Naive B cell (primary cell): ENCODE data around the gene COIL. TPM values are rescaled to one million over a fixed set of nuclear protein-coding genes. Genes with fewer than 3 reads are reported as not detected.

Source experiments
- ATAC-seq, 2 donors: fragments of 150-1000 bp; cut with Tn5 transposase; 2 replicates each; pipeline ENCODE4 v1.10.0; 2021; ENCODE audit warnings: low read depth in 2 of 2, mild to moderate bottlenecking in 2 of 2, moderate library complexity in 2 of 2
- DNase-seq: peaks from one replicate; pipeline ENCODE4 v3.0.0; 2022
- H3K27ac Mint-ChIP-seq, 6 donors: one replicate each; pipeline ENCODE4 v1.8.0; 2020 to 2022; ENCODE audit warnings: mild to moderate bottlenecking in 6 of 6, mixed read lengths in 6 of 6, moderate library complexity in 5 of 6, inconsistent platforms in 2 of 6
- H3K27me3 Mint-ChIP-seq, 3 donors: one replicate each; pipeline ENCODE4 v1.8.0; 2021 to 2022; ENCODE audit warnings: mixed read lengths in 3 of 3, mild to moderate bottlenecking in 1 of 3
- H3K36me3 Mint-ChIP-seq, 2 donors: one replicate each; pipeline ENCODE4 v1.8.0; 2020 to 2022; ENCODE audit warnings: mixed read lengths in 2 of 2, inconsistent platforms in 1 of 2, mild to moderate bottlenecking in 1 of 2
- H3K4me1 Mint-ChIP-seq, 3 donors: one replicate each; pipeline ENCODE4 v1.8.0; 2020 to 2022; ENCODE audit warnings: mixed read lengths in 3 of 3, inconsistent platforms in 1 of 3, mild to moderate bottlenecking in 1 of 3, moderate library complexity in 1 of 3
- H3K4me3 Mint-ChIP-seq, 8 donors: one replicate each; pipeline ENCODE4 v1.8.0; 2020 to 2022; ENCODE audit warnings: mild to moderate bottlenecking in 8 of 8, mixed read lengths in 8 of 8, moderate library complexity in 8 of 8, inconsistent platforms in 2 of 8
- H3K9me3 Mint-ChIP-seq, 7 donors: one replicate each; pipeline ENCODE4 v1.8.0; 2020 to 2022; ENCODE audit warnings: mixed read lengths in 7 of 7, mild to moderate bottlenecking in 5 of 7, inconsistent platforms in 2 of 7, moderate library complexity in 1 of 7
- polyA plus RNA-seq, 6 donors: library from polyadenylated mRNA; unstranded; fragments of 300-500 nt; fragmentation: Illumina TruSeq; gene quantifications; one replicate each; pipeline ENCODE4 v1.2.3, GENCODE V29; 2021; ENCODE audit warnings: low read depth in 6 of 6

COIL gene
- polyA plus RNA-seq, 6 donors from 2014 or later = 19.5 to 25.9 (median 22.5) TPM

DNA sequence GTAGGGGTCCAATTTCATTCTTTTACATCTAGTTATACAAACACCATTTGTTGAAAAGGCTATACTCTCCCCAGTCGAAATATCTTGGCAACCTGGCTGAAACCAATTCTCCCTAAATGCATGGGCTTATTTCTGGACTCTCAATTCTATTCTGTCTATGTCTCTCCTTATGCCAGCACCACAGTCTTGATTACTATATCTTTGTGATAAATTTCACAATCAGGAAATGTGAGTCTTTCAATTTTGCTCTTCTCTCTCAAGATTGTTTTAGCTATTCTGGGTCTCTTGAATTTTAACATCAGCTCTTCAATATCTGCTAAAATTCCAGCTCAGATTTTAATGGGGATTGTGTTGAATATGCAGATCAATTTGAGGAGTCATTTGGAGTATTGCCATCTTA lies 41.1 kb downstream of the COIL start:
- DNase-seq = no peak

DNA sequence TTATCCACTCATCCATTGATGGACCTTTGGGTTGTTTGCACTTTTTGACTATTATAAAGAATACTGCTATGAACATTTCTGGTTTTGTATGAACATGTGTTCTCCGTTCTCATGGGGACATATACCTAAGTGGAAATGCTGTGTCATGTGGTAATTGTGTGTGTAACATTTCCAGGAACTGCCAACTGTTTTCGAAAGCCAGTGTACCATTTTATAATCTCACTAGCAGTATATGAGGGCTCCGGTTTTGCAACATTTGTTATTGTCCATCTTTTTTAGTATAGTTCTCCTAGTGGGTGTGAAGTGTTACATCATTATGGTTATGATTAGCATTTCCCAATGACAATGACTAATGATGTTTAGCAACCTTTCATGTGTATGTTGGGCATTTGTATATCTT lies 41.9 kb downstream of the COIL start:
- Mint-ChIP-seq H3K27ac (no peak overlapping the region), H3K27me3 (no peaks in the 10 kb centered on the region), H3K36me3 (no peaks in the 10 kb centered on the region), H3K4me3 (peak overlapping the region in 1 of 8 donors; percentile 21), H3K9me3 (peaks cover 0 to 13% (median 0%) of the 10 kb centered on the region in 7 donors), H3K4me1 (peaks cover 12 to 16% (median 14%) of the 10 kb centered on the region in 3 donors)
- ATAC-seq (no peak), DNase-seq (no peak)

More for the DNA sequence above, 41.1 kb downstream of the COIL start:
- Mint-ChIP-seq H3K27ac (no peak overlapping the region), H3K36me3 (no peaks in the 10 kb centered on the region), H3K4me1 (peaks cover 8 to 11% (median 11%) of the 10 kb centered on the region in 3 donors), H3K4me3 (peak overlapping the region in 1 of 8 donors; percentile 26), H3K9me3 (peaks cover 0 to 13% (median 0%) of the 10 kb centered on the region in 7 donors), H3K27me3 (no peaks in the 10 kb centered on the region)
- no peak for ATAC-seq

DNA sequence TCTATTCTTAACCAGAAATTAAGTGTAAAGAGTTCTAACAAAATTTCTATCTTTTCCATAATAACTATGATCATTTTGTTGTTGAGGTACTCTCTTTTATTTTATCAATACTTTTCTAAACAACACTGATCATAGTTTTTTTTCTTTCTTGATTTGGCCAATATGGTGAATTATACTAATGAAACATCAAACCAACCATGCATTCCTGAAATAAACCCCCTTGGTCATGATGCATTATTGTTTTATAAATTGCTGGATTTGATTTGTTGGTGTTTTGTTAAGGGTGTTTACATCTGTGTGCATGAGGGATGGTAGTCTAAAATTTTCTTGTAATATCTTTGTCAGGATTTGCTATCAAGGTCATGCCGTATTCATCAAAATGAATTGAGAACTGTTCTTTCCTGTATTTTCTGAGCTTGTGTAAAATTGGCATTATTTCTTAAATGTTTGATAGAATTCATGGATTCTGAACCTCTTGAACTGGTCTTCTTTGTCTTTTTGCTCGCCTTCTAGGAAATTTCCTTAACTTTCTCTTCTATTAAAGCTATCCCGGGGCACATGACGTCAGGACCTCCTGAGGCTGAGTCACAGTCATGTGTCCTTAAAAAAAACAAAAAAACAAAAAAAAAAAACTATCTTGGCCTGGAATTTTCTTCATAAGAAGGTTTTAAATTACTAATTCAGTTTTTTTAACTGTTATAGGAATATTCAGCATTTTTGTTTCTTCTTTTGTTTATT lies 43.1 kb downstream of the COIL start:
- ATAC-seq = no peak
- H3K27me3 Mint-ChIP-seq = no peaks in the 10 kb centered on the region
- peaks cover 0 to 13% (median 0%) of the 10 kb centered on the region in 7 donors for H3K9me3 Mint-ChIP-seq
- H3K4me1 Mint-ChIP-seq = peaks cover 12 to 19% (median 14%) of the 10 kb centered on the region in 3 donors
- H3K36me3 Mint-ChIP-seq = no peaks in the 10 kb centered on the region
- DNase-seq = no peak
- H3K4me3 Mint-ChIP-seq = peak overlapping the region in 1 of 8 donors; percentile 54
- peak overlapping the region in 1 of 6 donors; percentile 30 for H3K27ac Mint-ChIP-seq

DNA sequence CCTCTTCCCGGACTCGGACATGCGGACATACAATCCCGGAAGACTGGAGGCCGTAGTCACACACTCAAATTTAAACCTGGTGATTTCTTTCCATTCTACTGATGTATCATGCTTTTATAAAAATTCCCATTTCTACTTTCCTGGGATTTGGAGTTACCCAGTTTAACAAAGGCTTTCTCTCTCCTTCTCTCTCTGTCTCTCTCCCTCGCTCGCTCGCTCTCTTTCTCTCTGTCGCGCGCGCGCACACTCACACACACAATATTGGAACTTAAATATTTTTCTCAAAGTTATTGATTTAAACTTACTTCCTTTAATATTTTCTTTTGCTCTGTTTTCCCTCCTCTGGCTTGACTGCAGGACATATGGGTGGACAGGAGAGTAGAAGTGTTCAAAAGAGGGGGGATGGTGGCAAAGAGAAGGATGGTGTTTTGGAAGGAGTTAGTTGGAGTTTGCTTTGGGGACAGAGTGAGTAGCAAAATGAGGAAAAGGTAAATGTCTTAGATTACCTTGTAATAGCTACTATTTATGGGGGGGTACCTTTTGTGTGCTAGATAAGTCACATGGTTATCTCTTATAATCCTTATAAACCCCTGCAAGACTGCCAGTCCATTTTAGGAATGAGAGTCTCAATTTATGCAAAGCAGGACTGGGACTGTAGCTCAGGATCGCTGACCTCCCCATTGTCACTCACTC lies 46.1 kb downstream of the COIL start:
- peaks cover 30 to 45% (median 37%) of the 10 kb centered on the region in 3 donors for H3K4me1 Mint-ChIP-seq
- H3K27me3 Mint-ChIP-seq = no peaks in the 10 kb centered on the region
- ATAC-seq (no peak), DNase-seq (no peak)
- H3K27ac Mint-ChIP-seq = peak overlapping the region; percentile 67 to 96 (median 93)
- H3K36me3 Mint-ChIP-seq = no peaks in the 10 kb centered on the region
- H3K9me3 Mint-ChIP-seq = peaks cover 0 to 13% (median 0%) of the 10 kb centered on the region in 7 donors
- H3K4me3 Mint-ChIP-seq = peak overlapping the region; percentile 83 to 95 (median 93)

DNA sequence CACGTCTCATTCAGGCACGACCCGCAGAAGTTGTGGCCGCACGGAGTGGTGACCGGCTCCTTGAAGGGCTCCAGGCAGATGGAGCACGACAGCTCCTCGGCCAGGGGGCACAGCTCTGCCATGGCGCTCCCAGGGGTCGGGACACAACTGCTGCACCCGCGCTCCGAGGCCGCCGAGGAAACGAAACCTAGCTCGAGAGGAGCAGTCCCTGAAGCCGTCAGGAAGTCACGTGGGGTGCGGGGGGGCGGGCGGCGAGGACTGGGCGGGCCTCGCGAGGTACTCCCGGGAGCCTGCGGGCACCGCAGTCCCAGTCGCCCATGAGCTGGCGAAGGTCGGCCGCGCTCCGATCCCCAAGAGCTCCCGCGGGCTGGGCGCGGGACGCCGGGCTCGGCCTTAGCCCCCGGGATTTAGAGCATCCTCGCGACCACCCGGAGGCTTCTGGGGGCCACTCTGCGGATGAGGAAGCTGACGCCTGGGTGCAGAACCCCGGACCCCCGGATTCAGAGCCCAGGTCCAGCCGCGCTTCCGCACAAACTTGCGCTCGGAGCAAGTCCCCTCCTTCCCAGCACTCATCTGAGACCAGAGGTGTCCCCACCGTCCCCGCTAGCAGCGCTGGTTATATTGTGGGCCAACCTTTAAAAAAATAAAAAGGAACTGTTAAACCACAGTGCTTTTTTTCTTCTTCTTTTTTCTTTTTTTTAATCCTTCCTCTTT lies 46.8 kb downstream of the COIL start, which contains the start of gene TRIM25:
TSS of gene TRIM25 (minus strand) at position 183 of the 714 bp plus-strand sequence. CDS start at position 122, 61 bp downstream.
- DNase-seq (peak; percentile 82), ATAC-seq (peak; percentile 91)
- peaks cover 0 to 13% (median 0%) of the 10 kb centered on the region in 7 donors for H3K9me3 Mint-ChIP-seq
- no peaks in the 10 kb centered on the region for H3K27me3 Mint-ChIP-seq
- no peaks in the 10 kb centered on the region for H3K36me3 Mint-ChIP-seq
- H3K4me1 Mint-ChIP-seq = peaks cover 32 to 52% (median 44%) of the 10 kb centered on the region in 3 donors
- peak within 1 kb of the TSS; percentile 86 to 96 (median 96) for H3K27ac Mint-ChIP-seq
- peak within 1 kb of the TSS; percentile 83 to 95 (median 93) for H3K4me3 Mint-ChIP-seq

DNA sequence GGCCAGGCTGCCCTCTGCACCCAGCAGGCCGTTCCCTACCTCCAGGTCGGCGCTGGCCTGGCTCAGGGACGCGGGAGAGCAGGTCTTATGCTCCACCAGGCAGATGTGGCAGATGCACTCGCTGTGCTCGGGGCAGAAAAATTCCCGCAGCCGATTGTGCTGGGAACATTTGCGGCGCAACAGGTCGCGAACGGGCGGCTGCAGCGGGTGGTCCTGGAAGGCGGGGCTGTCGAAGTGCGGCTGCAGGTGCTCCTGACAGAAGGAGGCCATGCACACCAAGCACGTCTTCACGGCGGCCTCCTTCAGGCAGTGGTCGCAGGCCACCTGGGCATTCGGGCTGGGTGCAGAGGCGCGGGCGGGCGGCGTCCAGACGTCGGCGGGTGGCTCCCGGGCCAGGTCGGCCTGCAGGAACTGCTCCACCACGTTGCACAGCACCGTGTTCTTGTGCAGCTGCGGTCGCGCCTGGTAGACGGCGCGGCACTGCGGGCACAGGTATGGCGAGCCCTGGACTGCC lies 47.4 kb downstream of the COIL start:
- peak overlapping the region; percentile 83 to 95 (median 93) for H3K4me3 Mint-ChIP-seq
- ATAC-seq (peak; percentile 61 to 66), DNase-seq (no peak)
- no peaks in the 10 kb centered on the region for H3K27me3 Mint-ChIP-seq
- peaks cover 0 to 13% (median 0%) of the 10 kb centered on the region in 7 donors for H3K9me3 Mint-ChIP-seq
- H3K27ac Mint-ChIP-seq = peak overlapping the region; percentile 69 to 96 (median 90)
- no peaks in the 10 kb centered on the region for H3K36me3 Mint-ChIP-seq
- peaks cover 38 to 59% (median 50%) of the 10 kb centered on the region in 3 donors for H3K4me1 Mint-ChIP-seq

DNA sequence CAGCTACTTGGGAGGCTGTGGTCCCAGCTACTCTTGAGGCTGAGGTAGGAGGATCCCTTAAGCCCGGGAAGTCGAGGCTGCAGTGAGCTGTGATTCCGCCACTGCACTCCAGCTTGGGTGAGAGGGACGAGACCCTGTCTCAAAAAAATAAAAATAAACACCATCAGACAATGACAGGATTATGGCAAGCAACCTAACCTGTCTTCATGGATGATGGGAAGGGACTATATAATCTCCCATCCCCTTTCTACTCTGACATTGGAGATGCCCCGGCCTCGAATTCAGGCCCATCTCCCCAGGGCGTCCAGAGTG lies 47.9 kb downstream of the COIL start:
- ATAC-seq (no peak), DNase-seq (no peak)
- H3K4me3 Mint-ChIP-seq = peak overlapping the region; percentile 83 to 95 (median 93)
- H3K36me3 Mint-ChIP-seq = no peaks in the 10 kb centered on the region
- H3K4me1 Mint-ChIP-seq = peaks cover 42 to 63% (median 55%) of the 10 kb centered on the region in 3 donors
- H3K27me3 Mint-ChIP-seq = no peaks in the 10 kb centered on the region
- peaks cover 0 to 10% (median 0%) of the 10 kb centered on the region in 7 donors for H3K9me3 Mint-ChIP-seq
- H3K27ac Mint-ChIP-seq = peak overlapping the region in 3 of 6 donors; percentile 69 to 96 (median 88)

DNA sequence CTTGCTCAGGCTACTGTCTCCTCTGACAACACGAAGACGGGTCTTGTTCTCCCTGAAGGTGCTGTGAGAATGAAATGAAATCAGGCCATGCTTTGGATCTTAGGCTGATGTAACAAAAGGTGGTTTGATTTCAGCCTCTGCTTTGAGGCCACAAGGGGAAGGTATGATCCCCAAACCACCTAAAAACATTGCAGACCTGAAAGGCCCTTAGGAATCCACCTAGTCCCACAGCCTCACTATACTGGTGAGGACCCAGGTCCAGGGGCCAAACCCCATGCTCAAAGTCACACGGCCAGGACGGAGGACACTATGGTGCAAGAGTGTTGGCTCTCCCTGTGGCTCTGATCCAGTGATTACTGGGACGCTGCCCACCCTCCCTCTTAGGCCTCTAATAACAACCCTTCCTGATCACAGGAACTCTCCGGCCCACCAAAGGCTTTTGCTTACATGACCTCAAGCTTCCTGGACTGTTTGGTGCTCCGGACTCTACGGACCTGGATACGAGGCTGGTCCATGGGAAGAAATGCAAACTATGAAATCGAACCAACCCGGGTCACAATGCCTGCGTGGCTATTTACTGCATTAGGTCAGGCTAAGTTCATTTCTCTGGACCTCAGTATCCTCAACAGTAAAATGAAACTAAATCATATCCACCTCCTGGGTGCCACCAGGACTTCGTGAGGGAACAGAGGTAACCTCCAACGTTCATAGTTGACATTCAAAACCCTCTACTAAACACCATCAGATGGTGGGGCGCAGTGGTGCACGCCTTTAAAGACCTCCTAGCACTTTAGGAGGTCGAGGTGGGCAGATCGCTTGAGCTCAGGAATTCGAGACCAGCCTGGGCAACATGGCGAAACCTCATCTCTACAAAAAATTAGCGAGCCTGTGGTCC lies 48.5 kb downstream of the COIL start:
- Mint-ChIP-seq H3K4me3 (peak overlapping the region; percentile 83 to 95 (median 93)), H3K27ac (peak overlapping the region in 5 of 6 donors; percentile 42 to 88 (median 78)), H3K4me1 (peaks cover 47 to 69% (median 61%) of the 10 kb centered on the region in 3 donors), H3K27me3 (no peaks in the 10 kb centered on the region), H3K9me3 (peaks cover 0 to 4% (median 0%) of the 10 kb centered on the region in 7 donors), H3K36me3 (peaks cover 4 to 5% of the 10 kb centered on the region in 2 donors)
- no peak for DNase-seq
- no peak for ATAC-seq

DNA sequence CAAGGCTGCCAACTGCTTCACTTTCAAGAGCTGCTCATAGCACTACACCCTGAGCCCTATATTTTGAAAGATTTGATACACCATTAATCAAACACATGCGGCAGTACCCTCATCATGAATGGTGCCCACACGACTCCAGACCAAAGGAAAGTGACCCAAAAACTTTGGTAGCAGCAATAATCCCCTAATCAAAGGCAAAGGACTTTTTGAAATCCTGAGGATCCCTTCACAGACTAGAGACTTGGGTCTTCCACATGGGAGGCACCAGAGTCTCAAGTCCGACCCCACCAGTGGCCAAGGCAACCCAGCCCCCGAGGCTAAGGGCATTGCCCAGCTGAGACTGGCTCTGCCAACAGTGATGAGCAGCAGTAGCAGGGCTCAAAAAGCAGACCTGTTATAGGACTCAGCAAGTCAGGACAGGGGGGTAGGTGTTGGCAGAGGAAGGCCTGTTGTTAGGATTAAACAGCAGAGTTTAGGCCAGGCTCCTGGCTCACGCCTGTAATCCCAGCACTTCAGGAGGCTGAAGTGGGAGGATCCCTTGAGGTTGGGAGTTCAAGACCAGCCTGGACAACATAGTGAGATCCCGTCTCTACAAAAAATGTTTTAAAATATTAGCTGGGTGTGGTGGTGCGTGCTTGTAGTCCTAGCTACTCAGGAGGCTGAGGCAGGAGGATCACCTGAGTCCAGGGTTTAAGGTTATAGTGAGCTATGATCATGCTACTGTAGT lies 50.2 kb downstream of the COIL start:
- Mint-ChIP-seq H3K27me3 (no peaks in the 10 kb centered on the region), H3K36me3 (peaks cover 16 to 21% of the 10 kb centered on the region in 2 donors), H3K27ac (peak overlapping the region; percentile 74 to 95 (median 83)), H3K4me3 (peak overlapping the region; percentile 48 to 95 (median 73)), H3K9me3 (no peaks in the 10 kb centered on the region), H3K4me1 (peaks cover 49 to 76% (median 73%) of the 10 kb centered on the region in 3 donors)
- DNase-seq = no peak
- no peak for ATAC-seq

DNA sequence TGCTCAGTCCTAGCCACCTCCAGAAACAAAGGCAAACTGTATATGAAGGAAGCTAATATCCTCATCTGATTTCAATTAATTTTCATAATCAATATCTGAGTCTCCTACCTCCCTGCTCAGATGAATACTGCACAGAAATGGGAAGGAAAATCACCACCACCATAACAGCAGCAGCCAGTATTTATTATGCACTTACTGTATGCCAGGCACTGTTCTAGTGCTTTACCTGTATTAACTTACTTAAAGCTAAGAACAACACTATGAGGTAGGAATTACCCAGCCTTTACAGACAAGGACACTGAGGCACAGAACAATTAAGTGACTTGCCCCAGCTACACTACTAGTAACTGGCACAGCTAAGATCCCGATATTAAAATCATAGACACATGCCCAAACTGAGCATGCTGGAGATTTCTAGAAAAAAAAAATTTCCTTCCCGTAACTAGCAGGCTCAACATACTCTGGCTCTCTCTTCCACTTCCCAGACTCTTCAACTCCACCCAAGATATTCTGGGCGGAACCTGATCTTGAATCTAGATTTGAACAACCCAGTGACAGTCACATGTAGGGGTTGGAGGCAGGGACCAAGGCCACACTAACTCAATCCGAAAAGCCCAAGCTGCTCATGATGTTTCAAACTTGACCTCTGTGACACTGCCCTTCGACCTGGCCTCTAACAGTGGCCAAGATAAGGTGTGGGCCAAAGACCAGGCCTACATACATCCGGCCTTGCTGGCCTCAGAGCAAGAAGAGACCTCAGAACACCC lies 50.9 kb downstream of the COIL start:
- Mint-ChIP-seq H3K27me3 (no peaks in the 10 kb centered on the region), H3K27ac (peak overlapping the region in 5 of 6 donors; percentile 74 to 98 (median 88)), H3K36me3 (peaks cover 17 to 24% of the 10 kb centered on the region in 2 donors), H3K4me3 (peak overlapping the region in 7 of 8 donors; percentile 64 to 95 (median 74)), H3K4me1 (peaks cover 45 to 70% (median 67%) of the 10 kb centered on the region in 3 donors), H3K9me3 (no peaks in the 10 kb centered on the region)
- DNase-seq = no peak
- ATAC-seq = no peak

DNA sequence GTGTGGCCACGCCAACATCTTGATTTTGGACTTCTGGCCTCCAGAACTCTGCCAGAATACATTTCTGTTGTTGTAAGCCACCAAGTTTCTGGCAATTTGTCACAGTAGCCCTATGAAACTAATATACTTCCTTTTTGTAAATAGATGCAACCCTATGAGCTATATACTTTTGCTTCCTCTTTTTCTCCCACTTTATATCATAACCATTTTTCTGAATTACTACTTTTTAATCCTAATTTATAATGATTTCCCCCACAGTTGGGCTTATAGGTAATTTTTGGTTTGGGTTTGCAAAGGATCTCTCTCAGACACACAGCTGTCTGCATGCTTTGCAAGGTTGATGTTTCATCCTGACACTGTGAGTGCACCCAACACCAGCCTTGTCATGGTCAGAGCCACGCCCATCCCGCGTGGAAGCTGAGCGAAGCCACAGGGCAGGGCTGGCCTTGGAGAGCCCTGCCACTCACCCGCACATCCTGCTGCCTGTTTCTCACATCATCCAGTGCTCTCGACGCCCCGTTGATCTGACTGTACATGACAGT lies 52.8 kb downstream of the COIL start:
- Mint-ChIP-seq H3K9me3 (no peaks in the 10 kb centered on the region), H3K4me1 (peaks cover 50 to 73% (median 69%) of the 10 kb centered on the region in 3 donors), H3K4me3 (peak overlapping the region; percentile 69 to 93 (median 83)), H3K36me3 (peaks cover 31 to 37% of the 10 kb centered on the region in 2 donors), H3K27ac (peak overlapping the region; percentile 30 to 98 (median 95)), H3K27me3 (no peaks in the 10 kb centered on the region)
- ATAC-seq (peak; percentile 86 to 89), DNase-seq (peak; percentile 71)
